ENCODE results near the gene C11orf91. TPM values are rescaled to one million over a fixed set of nuclear protein-coding genes. Genes with fewer than 3 reads are reported as not detected.
A peak's percentile ranks its signal among the peaks of the same experiment; 100 is the strongest.

The C11orf91 gene
- total and polyA plus RNA-seq, 2 of the 8 experiments (the other 6 are each of a cell fraction or from before 2014, with no cell fraction given), result not detected

DNA sequence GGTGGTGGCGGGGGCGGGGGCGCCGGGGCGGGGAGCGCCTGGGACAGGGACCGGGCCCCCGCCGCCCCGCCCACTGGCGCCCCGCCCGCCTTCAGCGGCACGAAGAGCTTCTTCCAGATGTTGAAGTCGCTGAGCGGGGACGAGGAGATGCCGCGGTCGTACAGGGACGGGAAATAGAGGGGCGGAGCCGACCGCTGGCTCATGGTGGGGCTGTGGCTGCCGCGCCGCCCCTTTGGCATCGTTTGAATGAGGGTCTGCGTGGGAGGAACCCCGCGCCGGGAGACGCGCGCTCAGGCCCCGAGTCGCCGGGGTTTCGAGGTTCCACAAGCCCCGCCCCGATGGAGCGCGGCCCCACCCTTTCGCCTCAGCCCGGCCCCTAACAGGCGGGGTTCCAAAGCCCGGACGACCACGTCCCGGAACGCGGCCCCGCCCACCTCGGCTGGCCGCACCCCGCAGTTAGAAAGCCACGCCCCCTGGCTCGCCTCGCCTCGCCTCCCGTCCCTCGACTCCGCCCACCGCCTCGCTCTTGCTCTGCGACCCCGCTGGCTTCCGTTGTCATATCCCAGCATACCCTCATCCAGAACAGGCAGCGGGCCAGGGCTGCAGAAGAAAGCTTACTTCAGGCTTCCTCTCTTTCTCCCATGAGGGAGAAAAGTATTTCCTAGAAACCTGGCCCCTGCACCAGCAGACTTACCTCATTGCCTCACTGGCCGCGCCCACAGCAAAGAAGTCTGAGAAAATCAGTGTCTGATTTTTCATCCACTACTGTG, at the start of gene C11orf91 (continued):
- TF ChIP-seq POLR2A (IDR thresholded peaks at IDR 0.05; ENCODE audit: control extremely low read depth in 1 of 2, low read depth in 2 of 2, low read length in 2 of 2) (peak in 1 of 2 experiments; percentile 83; a peak in 2 of 3 replicates), SIN3A (conservative IDR thresholded peaks at IDR 0.05 in 1 of 2, IDR thresholded peaks at IDR 0.05 in 1 of 2; ENCODE audit: low read depth in 1 of 2, low read length in 2 of 2) (0 out of 4 replicates have a peak, but pooled peaks of 1 of the 2 experiments have one; percentile 35), RBBP5 (IDR thresholded peaks at IDR 0.05; ENCODE audit: borderline replicate concordance, low read depth, low read length) (peak; percentile 85; the same call in 1 of the 2 replicates), KDM4A (IDR thresholded peaks at IDR 0.05; ENCODE audit: low read depth, low read length, severe bottlenecking) (peak; percentile 81), NRF1 (IDR thresholded peaks at IDR 0.05; ENCODE audit: low read depth, low read length) (0 out of 2 replicates have a peak, but pooled peaks have one; percentile 13), TBP (IDR thresholded peaks at IDR 0.05; ENCODE audit: low read depth, low read length) (peak; percentile 68; the same call in 1 of the 2 replicates), RNF2 (IDR thresholded peaks at IDR 0.05; ENCODE audit: borderline replicate concordance, low read depth, low read length, missing control alignments, poor library complexity, severe bottlenecking) (no peak)
- TF ChIP-seq, protein P1, sequence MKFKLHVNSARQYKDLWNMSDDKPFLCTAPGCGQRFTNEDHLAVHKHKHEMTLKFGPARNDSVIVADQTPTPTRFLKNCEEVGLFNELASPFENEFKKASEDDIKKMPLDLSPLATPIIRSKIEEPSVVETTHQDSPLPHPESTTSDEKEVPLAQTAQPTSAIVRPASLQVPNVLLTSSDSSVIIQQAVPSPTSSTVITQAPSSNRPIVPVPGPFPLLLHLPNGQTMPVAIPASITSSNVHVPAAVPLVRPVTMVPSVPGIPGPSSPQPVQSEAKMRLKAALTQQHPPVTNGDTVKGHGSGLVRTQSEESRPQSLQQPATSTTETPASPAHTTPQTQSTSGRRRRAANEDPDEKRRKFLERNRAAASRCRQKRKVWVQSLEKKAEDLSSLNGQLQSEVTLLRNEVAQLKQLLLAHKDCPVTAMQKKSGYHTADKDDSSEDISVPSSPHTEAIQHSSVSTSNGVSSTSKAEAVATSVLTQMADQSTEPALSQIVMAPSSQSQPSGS (IDR thresholded peaks at IDR 0.05; ENCODE audit: low read length), result 0 out of 2 replicates have a peak, but pooled peaks have one; percentile 11
- TF ChIP-seq, protein P2, sequence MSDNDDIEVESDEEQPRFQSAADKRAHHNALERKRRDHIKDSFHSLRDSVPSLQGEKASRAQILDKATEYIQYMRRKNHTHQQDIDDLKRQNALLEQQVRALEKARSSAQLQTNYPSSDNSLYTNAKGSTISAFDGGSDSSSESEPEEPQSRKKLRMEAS (IDR thresholded peaks at IDR 0.05), result no peak

Measured in H1 (cell line).